Measurements from ENCODE around the gene KRTAP2-1.
"Not testable (repeated sequence)": the region's sequence is repeated elsewhere in the genome, so short reads cannot be mapped to it uniquely, and the experiment has no call there.

The KRTAP2-1 gene

DNA sequence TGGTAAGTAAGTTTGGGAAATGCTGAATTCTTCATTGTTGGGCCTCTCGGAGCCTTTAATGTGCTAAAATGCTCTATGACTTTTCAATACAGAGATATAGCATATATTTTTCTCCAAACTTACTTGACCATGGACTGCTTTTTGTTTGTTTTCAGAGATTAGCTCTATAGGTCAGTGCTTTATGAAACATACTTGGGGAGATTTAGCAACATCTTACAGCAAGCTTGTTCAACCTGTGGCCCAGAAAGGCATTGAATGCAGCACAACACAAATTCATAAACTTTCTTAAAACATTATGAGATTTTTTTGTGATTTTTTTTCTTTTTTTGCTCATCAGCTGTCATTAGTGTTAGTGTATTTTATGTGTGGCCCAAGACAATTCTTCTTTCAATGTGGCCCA is 37.2 kb downstream of the KRTAP2-1 start:
- no peak for DNase-seq (ENCODE audit: low spot score)
- in situ Hi-C loops (cut with MboI; ENCODE audit: low pct_unique_long_range_greater_than_20kb, low sequenced_read_pairs, unreplicated experiment) = no loop called here
- TF ChIP-seq, protein P1, sequence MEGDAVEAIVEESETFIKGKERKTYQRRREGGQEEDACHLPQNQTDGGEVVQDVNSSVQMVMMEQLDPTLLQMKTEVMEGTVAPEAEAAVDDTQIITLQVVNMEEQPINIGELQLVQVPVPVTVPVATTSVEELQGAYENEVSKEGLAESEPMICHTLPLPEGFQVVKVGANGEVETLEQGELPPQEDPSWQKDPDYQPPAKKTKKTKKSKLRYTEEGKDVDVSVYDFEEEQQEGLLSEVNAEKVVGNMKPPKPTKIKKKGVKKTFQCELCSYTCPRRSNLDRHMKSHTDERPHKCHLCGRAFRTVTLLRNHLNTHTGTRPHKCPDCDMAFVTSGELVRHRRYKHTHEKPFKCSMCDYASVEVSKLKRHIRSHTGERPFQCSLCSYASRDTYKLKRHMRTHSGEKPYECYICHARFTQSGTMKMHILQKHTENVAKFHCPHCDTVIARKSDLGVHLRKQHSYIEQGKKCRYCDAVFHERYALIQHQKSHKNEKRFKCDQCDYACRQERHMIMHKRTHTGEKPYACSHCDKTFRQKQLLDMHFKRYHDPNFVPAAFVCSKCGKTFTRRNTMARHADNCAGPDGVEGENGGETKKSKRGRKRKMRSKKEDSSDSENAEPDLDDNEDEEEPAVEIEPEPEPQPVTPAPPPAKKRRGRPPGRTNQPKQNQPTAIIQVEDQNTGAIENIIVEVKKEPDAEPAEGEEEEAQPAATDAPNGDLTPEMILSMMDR (IDR thresholded peaks at IDR 0.05; ENCODE audit: extremely low read depth, insufficient read depth, missing control alignments) = no peak

DNA sequence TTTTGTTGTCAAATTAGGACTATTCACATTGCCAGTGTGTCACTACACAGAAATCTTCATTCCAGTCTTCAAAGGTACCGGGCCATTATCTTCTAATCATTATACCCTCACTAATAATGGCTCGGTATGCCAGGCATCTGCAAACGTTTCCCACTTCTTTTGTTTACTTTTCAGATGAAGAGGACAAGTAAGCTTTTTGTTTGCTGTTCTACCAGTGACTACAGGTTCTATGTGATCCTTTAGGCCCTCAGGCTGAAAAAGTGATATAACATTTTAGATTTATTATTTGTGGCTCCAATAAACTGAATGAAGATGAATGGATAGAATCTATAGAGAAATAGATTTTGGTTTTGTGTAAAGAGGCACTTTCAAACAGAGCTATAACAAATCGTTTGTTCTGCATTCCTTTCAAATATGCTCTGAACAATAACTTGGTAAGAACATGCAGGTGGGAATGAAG is 37.8 kb downstream of the KRTAP2-1 start:
- in situ Hi-C loops (cut with MboI; ENCODE audit: low pct_unique_long_range_greater_than_20kb, low sequenced_read_pairs, unreplicated experiment) = no loop called here
- no peak for DNase-seq (ENCODE audit: low spot score)
- TF ChIP-seq, protein P1 (IDR thresholded peaks at IDR 0.05; ENCODE audit: extremely low read depth, insufficient read depth, missing control alignments) = no peak

DNA sequence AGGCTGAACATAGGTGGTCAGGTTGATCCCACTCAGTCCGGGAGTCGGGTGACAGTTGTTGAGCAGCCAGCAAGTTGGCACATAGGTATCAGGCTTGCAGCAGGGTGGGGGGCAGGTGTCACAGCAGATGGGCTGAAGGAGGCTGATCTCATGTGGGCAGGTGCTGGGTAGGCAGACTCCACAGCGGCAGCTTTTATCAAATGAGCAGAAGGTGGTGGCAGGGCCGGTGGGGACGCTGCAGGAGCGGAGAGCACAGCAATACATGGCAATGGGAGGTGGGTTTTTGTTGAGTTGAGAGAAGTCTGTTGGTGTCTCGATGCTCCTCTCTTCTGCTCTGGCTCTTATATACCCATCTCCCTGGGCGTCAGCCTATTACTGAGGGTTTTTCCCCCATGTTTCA is 38.3 kb downstream of the KRTAP2-1 start, which contains the start of gene KRTAP3-1:
TSS of gene KRTAP3-1 (minus strand) at position 318 of the 400 bp plus-strand sequence. CDS start at position 264, 54 bp downstream.
- no peak for DNase-seq (ENCODE audit: low spot score)
- in situ Hi-C loops (cut with MboI; ENCODE audit: low pct_unique_long_range_greater_than_20kb, low sequenced_read_pairs, unreplicated experiment) = no loop called here
- TF ChIP-seq, protein P1 (IDR thresholded peaks at IDR 0.05; ENCODE audit: extremely low read depth, insufficient read depth, missing control alignments) = no peak

DNA sequence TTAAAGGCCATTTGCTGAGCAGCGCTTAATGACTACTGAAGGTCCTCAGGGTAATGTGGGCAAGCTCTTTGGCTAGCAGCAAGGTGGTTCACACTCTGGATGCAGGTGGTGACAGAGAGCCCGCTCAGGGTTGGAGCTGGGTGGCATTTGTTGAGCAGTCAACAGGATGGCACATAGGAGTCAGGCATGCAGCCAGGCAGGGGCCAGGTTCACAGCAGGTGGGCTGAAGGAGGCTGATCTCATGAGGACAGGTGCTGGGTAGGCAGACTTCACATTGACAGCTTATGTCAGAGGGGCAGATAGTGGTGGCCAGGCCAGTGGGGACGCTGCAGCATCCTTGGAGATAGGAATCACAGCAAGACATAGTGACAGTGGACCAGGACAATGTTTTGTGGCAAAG is 42.7 kb downstream of the KRTAP2-1 start:
- TF ChIP-seq, protein P1 (IDR thresholded peaks at IDR 0.05; ENCODE audit: extremely low read depth, insufficient read depth, missing control alignments) = no peak
- no peak for DNase-seq (ENCODE audit: low spot score)
- in situ Hi-C loops (cut with MboI; ENCODE audit: low pct_unique_long_range_greater_than_20kb, low sequenced_read_pairs, unreplicated experiment) = no loop called here

GRCh38 chr17:41003926-41004325 is 43.2 kb downstream of the KRTAP2-1 start:
- TF ChIP-seq, protein P1 (IDR thresholded peaks at IDR 0.05; ENCODE audit: extremely low read depth, insufficient read depth, missing control alignments) = no peak
- in situ Hi-C loops (cut with MboI; ENCODE audit: low pct_unique_long_range_greater_than_20kb, low sequenced_read_pairs, unreplicated experiment) = no loop called here
- DNase-seq (ENCODE audit: low spot score) = no peak

DNA sequence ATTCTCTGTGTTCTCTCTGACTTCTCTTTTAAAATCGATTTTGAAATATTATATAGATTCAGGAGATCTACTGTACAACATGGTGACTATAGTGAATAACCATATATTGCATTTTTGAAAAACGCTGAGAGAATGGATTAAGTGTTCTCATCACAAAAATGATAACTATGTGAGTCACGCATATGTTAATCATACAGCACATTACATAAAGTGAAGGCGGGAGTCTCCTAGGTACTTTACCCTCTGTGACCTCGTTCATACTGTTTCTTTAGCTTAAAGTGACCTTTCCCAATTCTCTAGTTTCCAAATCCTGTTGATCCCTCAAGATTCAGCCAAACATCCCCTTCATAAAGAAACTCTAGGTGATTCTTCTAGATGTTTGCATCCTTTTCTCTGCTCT is 44.3 kb downstream of the KRTAP2-1 start:
- no peak for DNase-seq (ENCODE audit: low spot score)
- TF ChIP-seq, protein P1 (IDR thresholded peaks at IDR 0.05; ENCODE audit: extremely low read depth, insufficient read depth, missing control alignments) = no peak
- in situ Hi-C loops (cut with MboI; ENCODE audit: low pct_unique_long_range_greater_than_20kb, low sequenced_read_pairs, unreplicated experiment) = no loop called here

DNA sequence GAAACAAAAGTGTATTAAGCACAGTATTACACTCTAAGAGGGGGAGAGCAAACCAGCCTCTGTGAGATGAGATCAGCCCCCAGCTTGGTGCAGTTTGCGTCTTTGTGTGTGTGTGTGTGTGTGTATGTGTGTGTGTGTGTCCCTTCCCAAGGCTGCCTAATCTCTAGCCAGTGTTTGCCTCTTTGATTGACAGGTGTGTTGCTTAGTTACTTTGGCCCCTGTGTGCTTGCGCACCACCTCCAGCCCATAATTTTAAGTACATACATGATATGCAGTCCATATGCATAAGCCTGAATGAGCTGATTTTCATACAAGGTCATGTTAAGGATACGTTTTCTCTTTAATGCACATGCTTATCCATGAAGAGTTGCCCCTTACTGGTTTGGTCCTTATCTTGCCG is 45.3 kb downstream of the KRTAP2-1 start:
- DNase-seq (ENCODE audit: low spot score) = no peak
- TF ChIP-seq, protein P1 (IDR thresholded peaks at IDR 0.05; ENCODE audit: extremely low read depth, insufficient read depth, missing control alignments) = no peak
- in situ Hi-C loops (cut with MboI; ENCODE audit: low pct_unique_long_range_greater_than_20kb, low sequenced_read_pairs, unreplicated experiment) = no loop called here

DNA sequence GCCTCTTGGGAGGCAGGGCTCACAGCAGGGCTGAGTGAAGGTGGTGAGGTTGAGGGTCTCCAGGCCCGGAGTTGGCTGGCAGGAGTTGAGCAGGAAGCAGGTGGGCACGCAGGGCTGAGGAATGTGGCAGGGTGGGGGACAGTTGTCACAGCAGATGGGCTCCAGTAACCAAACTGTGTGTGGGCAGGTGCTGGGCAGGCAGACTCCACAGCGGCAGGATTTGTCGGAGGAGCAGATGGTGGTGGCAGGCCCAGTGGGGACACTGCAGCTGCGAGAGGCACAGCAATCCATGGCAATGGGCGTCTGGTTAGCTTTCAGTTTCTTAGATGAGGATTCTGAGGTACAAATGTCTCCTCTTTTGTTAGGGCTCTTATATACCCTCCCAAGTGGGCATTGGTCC is 47.6 kb downstream of the KRTAP2-1 start, which contains the start of gene KRTAP3-2:
TSS of gene KRTAP3-2 (minus strand) at position 344 of the 400 bp plus-strand sequence. CDS start at position 291, 53 bp downstream.
- in situ Hi-C loops (cut with MboI; ENCODE audit: low pct_unique_long_range_greater_than_20kb, low sequenced_read_pairs, unreplicated experiment); DNase-seq (ENCODE audit: low spot score): not testable (repeated sequence)

Data from GM13977 (cell line).